HL-60 (cell line): Measurements from ENCODE around the gene GMEB2.

Experiments
- GABPA ChIP-seq: IDR thresholded peaks from 2 replicates; pipeline ENCODE4 v1.6.1; 2012; ENCODE audit warnings: low read depth
- POLR2AphosphoS5 ChIP-seq: IDR thresholded peaks from 2 replicates; pipeline ENCODE4 v1.6.1; 2012; ENCODE audit warnings: low read depth
- SPI1 ChIP-seq: IDR thresholded peaks from 2 replicates; pipeline ENCODE4 v1.6.1; 2012; ENCODE audit warnings: low read depth, mild to moderate bottlenecking, borderline replicate concordance
- TF ChIP-seq, protein P1 (sequence below): IDR thresholded peaks from 2 replicates; pipeline ENCODE4 v1.6.1; 2012; ENCODE audit warnings: low read depth; ENCODE audit not compliant: insufficient replicate concordance
- TF ChIP-seq, protein P2 (sequence below): IDR thresholded peaks from one replicate; pipeline ENCODE4 v1.5.1; 2011; ENCODE audit warnings: low read length, control low read depth, inconsistent platforms; ENCODE audit not compliant: insufficient read depth

DNA sequence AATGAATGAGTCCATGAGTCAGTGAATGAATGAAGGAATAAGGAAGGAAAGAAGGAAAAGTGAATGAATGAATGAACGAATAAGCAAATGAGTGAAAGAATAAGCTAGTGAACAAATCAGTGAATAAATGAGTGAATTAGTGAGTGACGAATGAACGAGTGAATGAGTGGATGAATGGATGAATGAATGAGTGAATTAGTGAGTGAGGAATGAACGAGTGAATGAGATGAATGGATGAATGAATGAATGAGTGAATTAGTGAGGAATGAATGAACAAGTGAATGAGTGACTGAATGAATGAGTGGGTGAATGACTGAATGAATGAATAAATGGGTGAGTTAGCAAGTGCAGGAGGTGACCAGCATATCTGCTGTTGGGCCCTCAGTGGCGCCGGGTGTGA is 83.2 kb downstream of the GMEB2 start:
- no peak for TF ChIP-seq POLR2AphosphoS5
- TF ChIP-seq, protein P1, sequence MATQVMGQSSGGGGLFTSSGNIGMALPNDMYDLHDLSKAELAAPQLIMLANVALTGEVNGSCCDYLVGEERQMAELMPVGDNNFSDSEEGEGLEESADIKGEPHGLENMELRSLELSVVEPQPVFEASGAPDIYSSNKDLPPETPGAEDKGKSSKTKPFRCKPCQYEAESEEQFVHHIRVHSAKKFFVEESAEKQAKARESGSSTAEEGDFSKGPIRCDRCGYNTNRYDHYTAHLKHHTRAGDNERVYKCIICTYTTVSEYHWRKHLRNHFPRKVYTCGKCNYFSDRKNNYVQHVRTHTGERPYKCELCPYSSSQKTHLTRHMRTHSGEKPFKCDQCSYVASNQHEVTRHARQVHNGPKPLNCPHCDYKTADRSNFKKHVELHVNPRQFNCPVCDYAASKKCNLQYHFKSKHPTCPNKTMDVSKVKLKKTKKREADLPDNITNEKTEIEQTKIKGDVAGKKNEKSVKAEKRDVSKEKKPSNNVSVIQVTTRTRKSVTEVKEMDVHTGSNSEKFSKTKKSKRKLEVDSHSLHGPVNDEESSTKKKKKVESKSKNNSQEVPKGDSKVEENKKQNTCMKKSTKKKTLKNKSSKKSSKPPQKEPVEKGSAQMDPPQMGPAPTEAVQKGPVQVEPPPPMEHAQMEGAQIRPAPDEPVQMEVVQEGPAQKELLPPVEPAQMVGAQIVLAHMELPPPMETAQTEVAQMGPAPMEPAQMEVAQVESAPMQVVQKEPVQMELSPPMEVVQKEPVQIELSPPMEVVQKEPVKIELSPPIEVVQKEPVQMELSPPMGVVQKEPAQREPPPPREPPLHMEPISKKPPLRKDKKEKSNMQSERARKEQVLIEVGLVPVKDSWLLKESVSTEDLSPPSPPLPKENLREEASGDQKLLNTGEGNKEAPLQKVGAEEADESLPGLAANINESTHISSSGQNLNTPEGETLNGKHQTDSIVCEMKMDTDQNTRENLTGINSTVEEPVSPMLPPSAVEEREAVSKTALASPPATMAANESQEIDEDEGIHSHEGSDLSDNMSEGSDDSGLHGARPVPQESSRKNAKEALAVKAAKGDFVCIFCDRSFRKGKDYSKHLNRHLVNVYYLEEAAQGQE: no peak
- TF ChIP-seq, protein P2, sequence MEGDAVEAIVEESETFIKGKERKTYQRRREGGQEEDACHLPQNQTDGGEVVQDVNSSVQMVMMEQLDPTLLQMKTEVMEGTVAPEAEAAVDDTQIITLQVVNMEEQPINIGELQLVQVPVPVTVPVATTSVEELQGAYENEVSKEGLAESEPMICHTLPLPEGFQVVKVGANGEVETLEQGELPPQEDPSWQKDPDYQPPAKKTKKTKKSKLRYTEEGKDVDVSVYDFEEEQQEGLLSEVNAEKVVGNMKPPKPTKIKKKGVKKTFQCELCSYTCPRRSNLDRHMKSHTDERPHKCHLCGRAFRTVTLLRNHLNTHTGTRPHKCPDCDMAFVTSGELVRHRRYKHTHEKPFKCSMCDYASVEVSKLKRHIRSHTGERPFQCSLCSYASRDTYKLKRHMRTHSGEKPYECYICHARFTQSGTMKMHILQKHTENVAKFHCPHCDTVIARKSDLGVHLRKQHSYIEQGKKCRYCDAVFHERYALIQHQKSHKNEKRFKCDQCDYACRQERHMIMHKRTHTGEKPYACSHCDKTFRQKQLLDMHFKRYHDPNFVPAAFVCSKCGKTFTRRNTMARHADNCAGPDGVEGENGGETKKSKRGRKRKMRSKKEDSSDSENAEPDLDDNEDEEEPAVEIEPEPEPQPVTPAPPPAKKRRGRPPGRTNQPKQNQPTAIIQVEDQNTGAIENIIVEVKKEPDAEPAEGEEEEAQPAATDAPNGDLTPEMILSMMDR: no peak
- no peak for TF ChIP-seq SPI1
- no peak for TF ChIP-seq GABPA
